HG03457 (cell line): ENCODE measurements around the gene DYNC1H1.

ENCODE experiments used
- ATAC-seq: cut with Tn5 transposase; IDR thresholded peaks from one replicate; pipeline ENCODE4 v1.9.1; 2021; ENCODE audit warnings: moderate number of reproducible peaks; ENCODE audit not compliant: unreplicated experiment

The DYNC1H1 gene

GRCh38 chr14:102029956-102030355 lies 65.6 kb downstream of the DYNC1H1 start:
- no peak for ATAC-seq

- no peak for ATAC-seq
Observed at GRCh38 chr14:102033241-102033640, 68.9 kb downstream of the DYNC1H1 start.

GRCh38 chr14:102034301-102034700 lies 69.9 kb downstream of the DYNC1H1 start:
- no peak for ATAC-seq

GRCh38 chr14:102035914-102036313 lies 71.5 kb downstream of the DYNC1H1 start:
- no peak for ATAC-seq

GRCh38 chr14:102037686-102038085 lies 73.3 kb downstream of the DYNC1H1 start:
- no peak for ATAC-seq

- no peak for ATAC-seq
Observed at GRCh38 chr14:102039157-102039556, 74.8 kb downstream of the DYNC1H1 start.

- no peak for ATAC-seq
Observed at GRCh38 chr14:102040153-102040552, 75.8 kb downstream of the DYNC1H1 start.

GRCh38 chr14:102042699-102043098 lies 78.3 kb downstream of the DYNC1H1 start:
- ATAC-seq, result no peak

GRCh38 chr14:102043251-102044025 lies 79.1 kb downstream of the DYNC1H1 start:
- ATAC-seq, result no peak

- ATAC-seq, result no peak
Observed at GRCh38 chr14:102044566-102044965, 80.2 kb downstream of the DYNC1H1 start.

- no peak for ATAC-seq
Observed at GRCh38 chr14:102046337-102047278, 82.2 kb downstream of the DYNC1H1 start.

GRCh38 chr14:102047808-102048540 lies 83.6 kb downstream of the DYNC1H1 start:
- ATAC-seq, result no peak

- ATAC-seq, result no peak
Observed at GRCh38 chr14:102049258-102050025, 85.1 kb downstream of the DYNC1H1 start.

- ATAC-seq, result no peak
Observed at GRCh38 chr14:102050026-102050405, 85.6 kb downstream of the DYNC1H1 start.

- no peak for ATAC-seq
Observed at GRCh38 chr14:102050625-102051024, 86.3 kb downstream of the DYNC1H1 start.

GRCh38 chr14:102052522-102052921 lies 88.1 kb downstream of the DYNC1H1 start:
- no peak for ATAC-seq

- ATAC-seq, result no peak
Observed at GRCh38 chr14:102055181-102055901, 91.0 kb downstream of the DYNC1H1 start.

GRCh38 chr14:102056694-102057442 lies 92.5 kb downstream of the DYNC1H1 start:
- no peak for ATAC-seq

- no peak for ATAC-seq
Observed at GRCh38 chr14:102057480-102058114, 93.2 kb downstream of the DYNC1H1 start.
